HEK293 (cell line): ENCODE results near the gene ICAM4.

Experiments used
- CTCF ChIP-seq: fragments of 450-650 bp; formaldehyde crosslinking; IDR thresholded peaks from 2 replicates; pipeline ENCODE4 v1.5.1; 2016; ENCODE audit warnings: missing biosample characterization, missing genetic modification characterization
- PBX3 ChIP-seq: sonication (generic); formaldehyde crosslinking; IDR thresholded peaks from 2 replicates; pipeline ENCODE4 v1.8.1; 2022; ENCODE audit warnings: mild to moderate bottlenecking, moderate library complexity, missing genetic modification reagents
- SP2 ChIP-seq: fragments of 450-650 bp; formaldehyde crosslinking; IDR thresholded peaks from 2 replicates; pipeline ENCODE4 v1.5.1; 2016; ENCODE audit warnings: missing biosample characterization, missing genetic modification characterization
- TCF7L2 ChIP-seq: IDR thresholded peaks from 2 replicates; pipeline ENCODE4 v1.6.1; 2011; ENCODE audit warnings: low read depth, mild to moderate bottlenecking, inconsistent platforms, low read length, moderate library complexity, borderline replicate concordance
- TRIM28 ChIP-seq: IDR thresholded peaks from 2 replicates; pipeline ENCODE4 v1.6.1; 2011; ENCODE audit warnings: low read length, control low read depth, borderline replicate concordance
- ZBTB1 ChIP-seq: fragments of 450-650 bp; formaldehyde crosslinking; IDR thresholded peaks from 2 replicates; pipeline ENCODE4 v1.5.1; 2016; ENCODE audit warnings: missing biosample characterization, missing genetic modification characterization
- ZBTB7A ChIP-seq: fragments of 450-650 bp; formaldehyde crosslinking; IDR thresholded peaks from 2 replicates; pipeline ENCODE4 v1.5.1; 2016; ENCODE audit warnings: low read depth, missing biosample characterization, missing genetic modification characterization
- ZNF221 ChIP-seq: fragments of 450-650 bp; formaldehyde crosslinking; IDR thresholded peaks from 2 replicates; pipeline ENCODE4 v1.5.1; 2017; ENCODE audit warnings: missing biosample characterization, missing genetic modification characterization, borderline replicate concordance
- ZNF24 ChIP-seq: fragments of 450-650 bp; formaldehyde crosslinking; IDR thresholded peaks from 2 replicates; pipeline ENCODE4 v1.5.1; 2016; ENCODE audit warnings: missing biosample characterization, missing genetic modification characterization
- ZNF274 ChIP-seq, 2 experiments: fragments of 200-500 bp in 1 of 2; fragments of 450-650 bp in 1 of 2; sonication (Bioruptor generic) in 1 of 2; formaldehyde crosslinking in 1 of 2; IDR thresholded peaks; 2 replicates each; pipeline versions ENCODE4 v1.5.1 to v1.6.1; 2014 to 2016; ENCODE audit warnings: borderline replicate concordance in 1 of 2, inconsistent platforms in 1 of 2, low read length in 1 of 2, missing biosample characterization in 1 of 2, missing genetic modification characterization in 1 of 2
- ZNF350 ChIP-seq: fragments of 450-650 bp; formaldehyde crosslinking; IDR thresholded peaks from 2 replicates; pipeline ENCODE4 v1.5.0; 2017; ENCODE audit warnings: missing biosample characterization, mild to moderate bottlenecking, missing genetic modification characterization
- ZNF426 ChIP-seq: fragments of 450-650 bp; formaldehyde crosslinking; IDR thresholded peaks from 2 replicates; pipeline ENCODE4 v1.5.1; 2017; ENCODE audit warnings: missing biosample characterization, missing genetic modification characterization, mild to moderate bottlenecking, inconsistent platforms, moderate library complexity
- ZNF776 ChIP-seq: fragments of 450-650 bp; formaldehyde crosslinking; IDR thresholded peaks from 2 replicates; pipeline ENCODE4 v1.5.0; 2017; ENCODE audit warnings: missing biosample characterization, missing genetic modification characterization, borderline replicate concordance

- no peak for TF ChIP-seq TCF7L2
- TF ChIP-seq CTCF (tag by site-specific recombination), result no peak
- TF ChIP-seq ZNF350 (tag by site-specific recombination), result no peak
- TF ChIP-seq ZNF426 (tag by site-specific recombination), result no peak
- no peak for TF ChIP-seq ZNF221 (tag by site-specific recombination)
- TF ChIP-seq ZBTB1, result no peak
- no peak for TF ChIP-seq PBX3 (CRISPR knock-in tag)
- no peak for TF ChIP-seq ZNF776 (tag by site-specific recombination)
- no peak for TF ChIP-seq TRIM28
- TF ChIP-seq ZBTB7A (tag by site-specific recombination), result no peak
- TF ChIP-seq ZNF274 (IDR thresholded peaks at IDR 0.05; ENCODE audit: low read length), result no peak
- no peak for TF ChIP-seq ZNF274 (tag by site-specific recombination; IDR thresholded peaks at IDR 0.05; ENCODE audit: borderline replicate concordance)
- peak; percentile 26; the same call in 1 of the 2 replicates for TF ChIP-seq SP2 (tag by site-specific recombination)
- TF ChIP-seq ZNF24 (tag by site-specific recombination), result no peak
Observed at GRCh38 chr19:10289836-10290356, 3.1 kb downstream of the ICAM4 start, which contains the start of gene ICAM5.
